HepG2 (cell line): Measurements from ENCODE around the gene TSEN54. TPM values are rescaled to one million over a fixed set of nuclear protein-coding genes. Genes with fewer than 3 reads are reported as not detected.

Source experiments
- ARID4A ChIP-seq: sonication (generic); formaldehyde crosslinking; IDR thresholded peaks from 2 replicates; pipeline ENCODE4 v1.5.0; 2020; ENCODE audit warnings: mild to moderate bottlenecking, missing genetic modification reagents, borderline replicate concordance
- CHD4 ChIP-seq: fragments of 200-600 bp; sonication (generic); IDR thresholded peaks from 2 replicates; pipeline ENCODE4 v1.7.0; 2017; ENCODE audit warnings: mild to moderate bottlenecking, low read length, borderline replicate concordance
- HNRNPLL ChIP-seq: fragments of 200-400 bp; formaldehyde crosslinking; IDR thresholded peaks from 2 replicates; pipeline ENCODE4 v1.6.1; 2017; ENCODE audit warnings: mild to moderate bottlenecking, low read depth, low read length; ENCODE audit not compliant: poor library complexity, severe bottlenecking
- IKZF4 ChIP-seq: sonication (generic); formaldehyde crosslinking; IDR thresholded peaks from 2 replicates; pipeline ENCODE4 v1.5.1; 2020; ENCODE audit warnings: borderline replicate concordance, mild to moderate bottlenecking, low read depth, missing genetic modification reagents; ENCODE audit errors: not compliant biosample characterization
- KAT2B ChIP-seq: fragments of 150-350 bp; IDR thresholded peaks from 2 replicates; pipeline ENCODE4 v1.6.1; 2014; ENCODE audit warnings: low read depth, low read length, borderline replicate concordance
- NONO ChIP-seq, 2 experiments: fragments of 450-650 bp in 1 of 2; sonication (generic) in 1 of 2; formaldehyde crosslinking in 1 of 2; IDR thresholded peaks in 1 of 2; conservative IDR thresholded peaks in 1 of 2; 2 replicates each; pipeline versions ENCODE4 v1.6.1 to v1.8.0; 2017 to 2022; ENCODE audit warnings: mild to moderate bottlenecking in 1 of 2, missing genetic modification reagents in 1 of 2, moderate library complexity in 1 of 2
- PREB ChIP-seq: sonication (generic); formaldehyde crosslinking; IDR thresholded peaks from 2 replicates; pipeline ENCODE4 v1.4.0; 2020; ENCODE audit warnings: missing genetic modification reagents
- RAD51 ChIP-seq: fragments of 450-650 bp; IDR thresholded peaks from 2 replicates; pipeline ENCODE4 v1.6.1; 2016; ENCODE audit warnings: borderline replicate concordance
- REPIN1 ChIP-seq: sonication (generic); formaldehyde crosslinking; IDR thresholded peaks from 2 replicates; pipeline ENCODE4 v1.8.0; 2022; ENCODE audit warnings: missing genetic modification reagents, low read depth, mild to moderate bottlenecking, borderline replicate concordance
- SP1 ChIP-seq, 2 experiments: fragments of 450-650 bp in 1 of 2; sonication (generic) in 1 of 2; formaldehyde crosslinking in 1 of 2; IDR thresholded peaks; 2 replicates each; pipeline versions ENCODE4 v1.4.0 to v1.6.1; 2016 to 2020; ENCODE audit warnings: missing genetic modification reagents in 1 of 2
- SP4 ChIP-seq: sonication (generic); formaldehyde crosslinking; IDR thresholded peaks from 2 replicates; pipeline ENCODE4 v1.8.1; 2023; ENCODE audit warnings: mild to moderate bottlenecking, missing genetic modification reagents
- SRSF4 ChIP-seq: fragments of 200-400 bp; formaldehyde crosslinking; IDR thresholded peaks from one replicate; pipeline ENCODE4 v1.6.1; 2018; ENCODE audit warnings: mild to moderate bottlenecking, low read depth, low read length, moderate library complexity; ENCODE audit not compliant: poor library complexity, severe bottlenecking
- ZNF138 ChIP-seq: sonication (generic); formaldehyde crosslinking; IDR thresholded peaks from 2 replicates; pipeline ENCODE4 v1.5.0; 2020; ENCODE audit warnings: mild to moderate bottlenecking, low read depth, missing genetic modification reagents
- ZNF224 ChIP-seq: sonication (generic); formaldehyde crosslinking; IDR thresholded peaks from 2 replicates; pipeline ENCODE4 v1.5.0; 2020; ENCODE audit warnings: mild to moderate bottlenecking, missing genetic modification reagents
- ZNF367 ChIP-seq: sonication (generic); formaldehyde crosslinking; IDR thresholded peaks from 2 replicates; pipeline ENCODE4 v1.4.0; 2020; ENCODE audit warnings: missing genetic modification reagents, borderline replicate concordance
- ZNF441 ChIP-seq: sonication (generic); formaldehyde crosslinking; IDR thresholded peaks from 2 replicates; pipeline ENCODE4 v1.7.0; 2021; ENCODE audit warnings: missing genetic modification reagents, borderline replicate concordance
- ZNF567 ChIP-seq: sonication (generic); formaldehyde crosslinking; IDR thresholded peaks from 2 replicates; pipeline ENCODE4 v1.8.1; 2023; ENCODE audit warnings: mild to moderate bottlenecking, missing genetic modification reagents, borderline replicate concordance
- ZNF569 ChIP-seq: sonication (generic); formaldehyde crosslinking; IDR thresholded peaks from 2 replicates; pipeline ENCODE4 v1.5.0; 2020; ENCODE audit warnings: mild to moderate bottlenecking, missing genetic modification reagents, moderate library complexity, borderline replicate concordance
- ZNF724P ChIP-seq: sonication (generic); formaldehyde crosslinking; IDR thresholded peaks from 2 replicates; pipeline ENCODE4 v1.8.0; 2022; ENCODE audit warnings: missing genetic modification reagents, borderline replicate concordance
- ZNF749 ChIP-seq: sonication (generic); formaldehyde crosslinking; IDR thresholded peaks from 2 replicates; pipeline ENCODE4 v1.8.0; 2022; ENCODE audit warnings: mild to moderate bottlenecking, missing genetic modification reagents, moderate library complexity, borderline replicate concordance
- ZNF839 ChIP-seq: sonication (generic); formaldehyde crosslinking; IDR thresholded peaks from 2 replicates; pipeline ENCODE4 v1.4.0; 2020; ENCODE audit warnings: missing genetic modification reagents, mild to moderate bottlenecking, borderline replicate concordance
- ZSCAN31 ChIP-seq: sonication (generic); formaldehyde crosslinking; IDR thresholded peaks from 2 replicates; pipeline ENCODE4 v1.5.0; 2020; ENCODE audit warnings: low read depth, mild to moderate bottlenecking, missing genetic modification reagents
- polyA plus RNA-seq, 8 experiments: library from polyadenylated mRNA; depleted of rRNA in 3 of 8; stranded (reverse) in 7 of 8; unstranded in 1 of 8; fragments of >200 nt; fragmentation: Illumina TruSeq in 4 of 8; extraction: Trizol in 4 of 8; gene quantifications; 2 replicates each; pipeline versions ENCODE4 v1.2.1 to v1.2.3, GENCODE V29; 2011 to 2016; ENCODE audit warnings: low read depth in 4 of 8, missing spikeins in 1 of 8, mixed read lengths in 1 of 8; ENCODE audit not compliant: insufficient read depth in 1 of 8
- total RNA-seq, 5 experiments: library from RNA; depleted of rRNA; stranded (reverse); fragments of >200 nt; fragmentation: Illumina TruSeq; extraction: Trizol; gene quantifications; 2 replicates each; pipeline ENCODE4 v1.2.3, GENCODE V29; 2016; ENCODE audit warnings: low read depth in 1 of 5
- TF ChIP-seq, protein P1 (sequence below): sonication (generic); formaldehyde crosslinking; conservative IDR thresholded peaks from 2 replicates; pipeline ENCODE4 v1.5.0; 2020; ENCODE audit warnings: missing genetic modification reagents

Gene TSEN54
- total and polyA plus RNA-seq, 2 of the 13 experiments (the other 11 are each of a cell fraction or from before 2014, with no cell fraction given), result 62.9 to 63.3 TPM

- TF ChIP-seq, protein P1, sequence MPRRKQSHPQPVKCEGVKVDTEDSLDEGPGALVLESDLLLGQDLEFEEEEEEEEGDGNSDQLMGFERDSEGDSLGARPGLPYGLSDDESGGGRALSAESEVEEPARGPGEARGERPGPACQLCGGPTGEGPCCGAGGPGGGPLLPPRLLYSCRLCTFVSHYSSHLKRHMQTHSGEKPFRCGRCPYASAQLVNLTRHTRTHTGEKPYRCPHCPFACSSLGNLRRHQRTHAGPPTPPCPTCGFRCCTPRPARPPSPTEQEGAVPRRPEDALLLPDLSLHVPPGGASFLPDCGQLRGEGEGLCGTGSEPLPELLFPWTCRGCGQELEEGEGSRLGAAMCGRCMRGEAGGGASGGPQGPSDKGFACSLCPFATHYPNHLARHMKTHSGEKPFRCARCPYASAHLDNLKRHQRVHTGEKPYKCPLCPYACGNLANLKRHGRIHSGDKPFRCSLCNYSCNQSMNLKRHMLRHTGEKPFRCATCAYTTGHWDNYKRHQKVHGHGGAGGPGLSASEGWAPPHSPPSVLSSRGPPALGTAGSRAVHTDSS (CRISPR knock-in tag), result no peak
- no peak; the same call in none of the 2 replicates for TF ChIP-seq ZNF569 (CRISPR knock-in tag)
- TF ChIP-seq ZNF367, result no peak
- peak; percentile 72 for TF ChIP-seq HNRNPLL
- TF ChIP-seq SRSF4, result no peak
- no peak for TF ChIP-seq REPIN1 (CRISPR knock-in tag)
- no peak for TF ChIP-seq SP1 (IDR thresholded peaks at IDR 0.05)
- TF ChIP-seq SP1 (CRISPR knock-in tag; IDR thresholded peaks at IDR 0.05), result peak; percentile 98
- no peak for TF ChIP-seq ZNF138
- no peak; the same call in 1 of the 2 replicates for TF ChIP-seq ZNF839
- TF ChIP-seq ZNF224, result no peak
- peak; percentile 87; the same call in 1 of the 2 replicates for TF ChIP-seq ZSCAN31 (CRISPR knock-in tag)
- TF ChIP-seq ARID4A (CRISPR knock-in tag), result peak; percentile 64; the same call in 1 of the 2 replicates
- TF ChIP-seq RAD51, result no peak
- TF ChIP-seq ZNF724P (CRISPR knock-in tag), result no peak
- TF ChIP-seq ZNF441 (CRISPR knock-in tag), result no peak
- no peak for TF ChIP-seq PREB (CRISPR knock-in tag)
- TF ChIP-seq ZNF567, result no peak
- TF ChIP-seq CHD4, result no peak
- peak; percentile 4; the same call in 1 of the 2 replicates for TF ChIP-seq ZNF749 (CRISPR knock-in tag)
- no peak for TF ChIP-seq NONO (IDR thresholded peaks at IDR 0.05)
- peak; percentile 89 for TF ChIP-seq NONO (CRISPR knock-in tag; conservative IDR thresholded peaks at IDR 0.05)
- peak; percentile 96 for TF ChIP-seq SP4 (CRISPR knock-in tag)
- no peak for TF ChIP-seq IKZF4 (CRISPR knock-in tag)
- TF ChIP-seq KAT2B, result no peak
Observed at GRCh38 chr17:75516255-75516618, at the start of gene TSEN54 (continued).
